A549 (cell line): ENCODE measurements around the gene OR10A3. TPM values are rescaled to one million over a fixed set of nuclear protein-coding genes. Genes with fewer than 3 reads are reported as not detected.

Source experiments
- ATAC-seq, 2 experiments: fragments of 200-7000 bp in 1 of 2; fragments of >200 bp in 1 of 2; cut with Nextera tagmentation in 1 of 2; cut with Tn5 transposase in 1 of 2; 3 replicates each; pipeline versions ENCODE4 v1.8.0 to v1.9.1; 2018 to 2020; ENCODE audit warnings: mild to moderate bottlenecking in 1 of 2, moderate library complexity in 1 of 2
- CTCF ChIA-PET: fragments of 300-600 bp; sonication (Branson Sonifier 250); formaldehyde crosslinking; extraction: SDS; loops from one replicate; lab custom pipeline; 2021; ENCODE audit warnings: antibody characterized with exemption, inconsistent platforms; lab: Yijun Ruan, JAX
- POLR2A ChIA-PET: fragments of 350-600 bp; formaldehyde crosslinking; extraction: SDS; loops from one replicate; lab custom pipeline; 2021; ENCODE audit warnings: antibody characterized with exemption, inconsistent platforms; lab: Yijun Ruan, JAX
- DNase-seq, 2 experiments: peaks; one replicate each; pipeline versions ENCODE4 v3.0.0 to v3.0.0-alpha.2; 2011 to 2016; ENCODE audit warnings: low read depth in 1 of 2, low spot score in 1 of 2
- FAIRE-seq: peaks from 2 replicates; lab custom pipeline; 2011; peaks lifted over from hg19 to GRCh38; lab: Jason Lieb, UNC
- H3K27ac ChIP-seq, 2 experiments: fragments of >200 bp; sonication (Bioruptor Twin); formaldehyde crosslinking; 3 replicates each; pipeline ENCODE4 v1.5.1; 2016 to 2017
- H3K4me1 ChIP-seq: fragments of >200 bp; sonication (Bioruptor Twin); formaldehyde crosslinking; 3 replicates; pipeline ENCODE4 v1.6.1; 2016
- H3K4me2 ChIP-seq: fragments of >200 bp; sonication (Bioruptor Twin); formaldehyde crosslinking; 3 replicates; pipeline ENCODE4 v1.6.1; 2016
- H3K4me3 ChIP-seq: fragments of >200 bp; sonication (Bioruptor Twin); formaldehyde crosslinking; 3 replicates; pipeline ENCODE4 v1.5.1; 2016
- H3K9me3 ChIP-seq: fragments of >200 bp; sonication (Bioruptor Twin); formaldehyde crosslinking; 3 replicates; pipeline ENCODE4 v1.6.1; 2016
- BCL3 ChIP-seq: fragments of >200 bp; sonication (Bioruptor Twin); formaldehyde crosslinking; IDR thresholded peaks from 3 replicates; pipeline ENCODE4 v1.6.1; 2016
- CBX2 ChIP-seq: fragments of 200-600 bp; sonication (generic); IDR thresholded peaks from 2 replicates; pipeline ENCODE4 v1.6.1; 2016; ENCODE audit warnings: low read depth, mild to moderate bottlenecking, borderline replicate concordance
- CBX8 ChIP-seq: fragments of 200-600 bp; sonication (generic); IDR thresholded peaks from 2 replicates; pipeline ENCODE4 v1.6.1; 2016
- FOSB ChIP-seq: fragments of 250-450 bp; sonication (Bioruptor Pico); IDR thresholded peaks from 2 replicates; pipeline ENCODE4 v1.5.0; 2020; ENCODE audit warnings: mild to moderate bottlenecking, moderate library complexity
- FOSL2 ChIP-seq, 2 experiments: fragments of 450-650 bp in 1 of 2; fragments of >200 bp in 1 of 2; sonication (Bioruptor Twin) in 1 of 2; formaldehyde crosslinking; IDR thresholded peaks; 2 replicates each; pipeline versions ENCODE4 v1.5.0 to v1.6.1; 2016 to 2020; ENCODE audit warnings: mild to moderate bottlenecking in 1 of 2, moderate library complexity in 1 of 2
- HEYL ChIP-seq: fragments of 250-450 bp; sonication (Bioruptor Pico); IDR thresholded peaks from 2 replicates; pipeline ENCODE4 v1.8.0; 2021; ENCODE audit warnings: mild to moderate bottlenecking, moderate library complexity
- HMGXB4 ChIP-seq: fragments of 250-450 bp; sonication (Bioruptor Pico); IDR thresholded peaks from 2 replicates; pipeline ENCODE4 v1.5.0; 2021; ENCODE audit warnings: mild to moderate bottlenecking, moderate library complexity, borderline replicate concordance
- HOXB13 ChIP-seq: fragments of 250-450 bp; sonication (Bioruptor Pico); IDR thresholded peaks from 2 replicates; pipeline ENCODE4 v1.5.0; 2020; ENCODE audit warnings: low read depth, mild to moderate bottlenecking, moderate library complexity
- MYC ChIP-seq: IDR thresholded peaks from 2 replicates; pipeline ENCODE4 v1.6.1; 2012; ENCODE audit warnings: mild to moderate bottlenecking, inconsistent platforms, low read length, improper control_type of control experiment, borderline replicate concordance
- NFE2L2 ChIP-seq: fragments of 150-350 bp; conservative IDR thresholded peaks from 2 replicates; pipeline ENCODE4 v1.6.1; 2014; ENCODE audit warnings: low read length
- POLR2AphosphoS2 ChIP-seq: conservative IDR thresholded peaks from 2 replicates; pipeline ENCODE4 v1.6.1; 2012; ENCODE audit warnings: low read length, improper control_type of control experiment, inconsistent platforms
- RAD21 ChIP-seq, 2 experiments: fragments of >200 bp in 1 of 2; sonication (Bioruptor Twin) in 1 of 2; formaldehyde crosslinking in 1 of 2; IDR thresholded peaks in 1 of 2; conservative IDR thresholded peaks in 1 of 2; 2 replicates in 1 of 2; 3 replicates in 1 of 2; pipeline ENCODE4 v1.6.1; 2012 to 2018; ENCODE audit warnings: inconsistent platforms in 1 of 2
- RARB ChIP-seq: fragments of 250-450 bp; sonication (Bioruptor Pico); IDR thresholded peaks from 2 replicates; pipeline ENCODE4 v1.8.0; 2021; ENCODE audit warnings: mild to moderate bottlenecking, moderate library complexity
- TP53 ChIP-seq: fragments of 250-450 bp; sonication (Bioruptor Pico); IDR thresholded peaks from 2 replicates; pipeline ENCODE4 v1.5.0; 2021; ENCODE audit warnings: mild to moderate bottlenecking, moderate library complexity
- WGBS: methylation state at CpG from one replicate; pipeline ENCODE4 v1.1.6; 2017; ENCODE audit errors: missing lambda C conversion rate; 5-methylcytosine and 5-hydroxymethylcytosine counted together
- polyA plus RNA-seq, 4 experiments: library from polyadenylated mRNA; depleted of rRNA in 3 of 4; stranded (reverse); fragments of >200 nt; fragmentation: RNase III in 1 of 4; extraction: RNeasy Plus Mini Kit Qiagen cat#74134 plus additional on column Dnase treatment in 1 of 4; gene quantifications; 2 replicates in 3 of 4; 3 replicates in 1 of 4; pipeline ENCODE4 v1.2.3, GENCODE V29; 2011 to 2017
- TF ChIP-seq, protein P1 (sequence below): fragments of 250-450 bp; sonication (Bioruptor Pico); IDR thresholded peaks from 2 replicates; pipeline ENCODE4 v1.5.0; 2020; ENCODE audit warnings: low read depth, mild to moderate bottlenecking, moderate library complexity
- TF ChIP-seq, protein P2 (sequence below): IDR thresholded peaks from 2 replicates; pipeline ENCODE4 v1.6.1; 2012

Gene OR10A3
- polyA plus RNA-seq, 2 of the 4 experiments (the other 2 are of a cell fraction), result not detected

GRCh38 chr11:7971846-7972245, 30.3 kb upstream of the OR10A3 start:
- no peak overlapping the region for H3K4me3 ChIP-seq
- ChIA-PET CTCF (interaction anchor here (1.7 to 1.8 kb wide), 2 partner anchors 12 to 15 kb away, joined by 4 read pairs; partner anchors contain the start of gene EIF3F), POLR2A (no interaction called here)
- no peak overlapping the region for H3K27ac ChIP-seq
- DNase-seq (no peak), FAIRE-seq (no peak), ATAC-seq (no peak)
- no peaks in the 10 kb centered on the region; the same call in 2 of the 3 replicates for H3K4me1 ChIP-seq
- TF ChIP-seq RARB (CRISPR knock-in tag) (no peak), MYC (no peak)
- no peak overlapping the region for H3K4me2 ChIP-seq
- no peaks in the 10 kb centered on the region for H3K9me3 ChIP-seq

GRCh38 chr11:7969756-7970646, 28.5 kb upstream of the OR10A3 start:
- Histone ChIP-seq H3K4me1 (no peaks in the 10 kb centered on the region), H3K4me2 (no peak overlapping the region), H3K27ac (no peak overlapping the region), H3K4me3 (no peak overlapping the region), H3K9me3 (no peaks in the 10 kb centered on the region)
- CTCF ChIA-PET, result interaction anchor here (1.7 to 1.8 kb wide), 2 partner anchors 14 to 17 kb away, joined by 4 read pairs; partner anchors contain the start of gene EIF3F
- no peak for TF ChIP-seq FOSB (CRISPR knock-in tag)
- TF ChIP-seq TP53 (CRISPR knock-in tag), result no peak
- no peak for TF ChIP-seq NFE2L2
- POLR2A ChIA-PET, result no interaction called here
- FAIRE-seq, result no peak
- ATAC-seq, result no peak
- 43% methylated on average over 3 of the region's 3 CpGs for WGBS
- DNase-seq, result no peak

DNA sequence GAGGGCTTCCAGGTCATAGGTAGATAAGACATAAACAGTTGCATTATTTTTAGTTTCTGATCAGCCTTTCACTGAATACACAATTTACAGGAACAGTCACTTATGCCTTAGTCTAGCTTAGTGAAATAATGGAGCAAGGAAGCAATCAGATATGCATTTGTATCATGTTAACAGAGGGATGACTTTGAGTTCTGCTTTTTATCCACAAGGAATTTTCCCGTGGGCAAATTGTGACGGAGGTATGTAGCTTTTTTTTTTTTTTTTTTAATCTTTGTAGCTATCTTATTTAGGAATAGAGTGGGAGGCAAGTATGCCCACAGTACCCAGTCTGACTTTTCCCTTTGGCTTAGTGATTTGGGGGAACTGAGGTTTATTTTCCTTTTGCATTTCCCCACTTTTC, 27.2 kb upstream of the OR10A3 start:
- CTCF ChIA-PET, result interaction anchor here (1.3 to 1.4 kb wide), 2 partner anchors 18 to 76 kb away, joined by 3 to 5 read pairs; partner anchors contain the start of gene EIF3F

More for the DNA sequence above, 27.2 kb upstream of the OR10A3 start:
- H3K27ac ChIP-seq, result no peak overlapping the region
- H3K4me2 ChIP-seq, result no peak overlapping the region
- POLR2A ChIA-PET, result no interaction called here
- 13% methylated on average over 2 of the region's 2 CpGs for WGBS
- no peaks in the 10 kb centered on the region for H3K9me3 ChIP-seq
- no peak for TF ChIP-seq RAD21 (conservative IDR thresholded peaks at IDR 0.05 in 1 of 2, IDR thresholded peaks at IDR 0.05 in 1 of 2)
- TF ChIP-seq, protein P1, sequence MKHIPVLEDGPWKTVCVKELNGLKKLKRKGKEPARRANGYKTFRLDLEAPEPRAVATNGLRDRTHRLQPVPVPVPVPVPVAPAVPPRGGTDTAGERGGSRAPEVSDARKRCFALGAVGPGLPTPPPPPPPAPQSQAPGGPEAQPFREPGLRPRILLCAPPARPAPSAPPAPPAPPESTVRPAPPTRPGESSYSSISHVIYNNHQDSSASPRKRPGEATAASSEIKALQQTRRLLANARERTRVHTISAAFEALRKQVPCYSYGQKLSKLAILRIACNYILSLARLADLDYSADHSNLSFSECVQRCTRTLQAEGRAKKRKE (CRISPR knock-in tag), result no peak
- no peak for TF ChIP-seq CBX8
- no peak for TF ChIP-seq HEYL
- no peak for TF ChIP-seq CBX2
- no peak for TF ChIP-seq POLR2AphosphoS2
- TF ChIP-seq HOXB13, result no peak
- TF ChIP-seq, protein P2, sequence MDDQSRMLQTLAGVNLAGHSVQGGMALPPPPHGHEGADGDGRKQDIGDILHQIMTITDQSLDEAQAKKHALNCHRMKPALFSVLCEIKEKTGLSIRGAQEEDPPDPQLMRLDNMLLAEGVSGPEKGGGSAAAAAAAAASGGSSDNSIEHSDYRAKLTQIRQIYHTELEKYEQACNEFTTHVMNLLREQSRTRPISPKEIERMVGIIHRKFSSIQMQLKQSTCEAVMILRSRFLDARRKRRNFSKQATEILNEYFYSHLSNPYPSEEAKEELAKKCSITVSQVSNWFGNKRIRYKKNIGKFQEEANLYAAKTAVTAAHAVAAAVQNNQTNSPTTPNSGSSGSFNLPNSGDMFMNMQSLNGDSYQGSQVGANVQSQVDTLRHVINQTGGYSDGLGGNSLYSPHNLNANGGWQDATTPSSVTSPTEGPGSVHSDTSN, result no peak
- no peak for TF ChIP-seq FOSL2 (IDR thresholded peaks at IDR 0.05)
- no peak for TF ChIP-seq FOSL2 (CRISPR knock-in tag; IDR thresholded peaks at IDR 0.05)
- TF ChIP-seq FOSB (CRISPR knock-in tag), result no peak
- TF ChIP-seq HMGXB4, result no peak
- TF ChIP-seq BCL3, result no peak
- no peak overlapping the region for H3K4me3 ChIP-seq
- FAIRE-seq (no peak), ATAC-seq (no peak), DNase-seq (no peak)
- no peaks in the 10 kb centered on the region for H3K4me1 ChIP-seq
